ENCODE results near the gene RBBP7. TPM values are rescaled to one million over a fixed set of nuclear protein-coding genes. Genes with fewer than 3 reads are reported as not detected.

RBBP7 gene
- total RNA-seq, 2 experiments from 2014 or later, result 197 to 201 TPM

DNA sequence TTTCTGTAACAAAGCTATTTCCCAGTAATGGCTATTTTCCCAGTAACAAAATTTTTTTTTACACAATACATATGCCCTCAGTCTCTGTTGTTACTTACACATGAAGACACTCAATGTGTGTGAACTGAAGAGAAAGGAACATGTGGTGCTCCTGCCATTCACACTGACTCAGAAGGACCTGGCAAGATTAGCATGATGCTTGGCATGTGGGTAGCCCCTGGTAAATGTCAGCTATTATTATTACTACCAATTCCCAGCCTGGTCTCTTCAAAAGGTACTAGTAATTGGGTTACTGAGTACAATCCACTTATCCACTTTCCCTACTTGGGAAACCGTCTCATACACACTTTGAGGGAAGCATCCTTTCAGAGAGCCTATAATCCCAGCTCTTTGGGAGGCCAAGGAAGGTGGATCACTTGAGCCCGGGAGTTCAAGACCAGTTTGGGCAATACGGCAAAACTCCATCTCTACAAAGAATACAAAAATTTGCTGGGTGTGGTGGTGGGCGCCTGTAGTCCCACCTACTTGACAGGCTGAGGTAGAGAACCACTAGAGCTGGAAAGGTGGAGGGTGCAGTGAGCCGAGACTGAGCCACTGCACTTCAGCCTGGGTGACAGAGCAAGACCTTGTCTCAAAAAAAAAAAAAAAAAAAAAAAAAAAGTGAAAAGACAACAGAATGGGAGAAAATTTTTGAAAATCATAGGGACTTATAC is 14.6 kb downstream of the RBBP7 start:
- Mint-ChIP-seq H3K9me3 (no peaks in the 10 kb centered on the region), H3K4me1 (ENCODE audit: low read depth) (peaks cover 60% of the 10 kb centered on the region), H3K27me3 (no peaks in the 10 kb centered on the region), H3K27ac (peak overlapping the region; percentile 86), H3K36me3 (ENCODE audit: low read depth) (peaks cover 70% of the 10 kb centered on the region), H3K4me3 (no peak overlapping the region)
- ATAC-seq (peak; percentile 50), DNase-seq (peak; percentile 15)
- ChIA-PET CTCF (no interaction called here), POLR2A (interaction anchor here (0.8 to 1.3 kb wide), 2 partner anchors 9 to 27 kb away, joined by 4 to 5 read pairs; no protein-coding TSS in a partner anchor)
- no peak for TF ChIP-seq CTCF (IDR thresholded peaks at IDR 0.05)
- intact Hi-C loops (cut with micrococcal nuclease), result no loop called here

GRCh38 chrX:16853537-16853936 is 16.6 kb downstream of the RBBP7 start:
- H3K9me3 Mint-ChIP-seq, result no peaks in the 10 kb centered on the region
- POLR2A ChIA-PET, result no interaction called here
- no peak overlapping the region for H3K4me3 Mint-ChIP-seq
- ATAC-seq (no peak), DNase-seq (no peak)
- H3K36me3 Mint-ChIP-seq (ENCODE audit: low read depth), result peaks cover 62% of the 10 kb centered on the region
- H3K27me3 Mint-ChIP-seq, result no peaks in the 10 kb centered on the region
- peaks cover 53% of the 10 kb centered on the region for H3K4me1 Mint-ChIP-seq (ENCODE audit: low read depth)
- intact Hi-C loops (cut with micrococcal nuclease), result no loop called here
- peak overlapping the region; percentile 63 for H3K27ac Mint-ChIP-seq
- CTCF ChIA-PET, result interaction anchor here (1.5 kb wide), 1 partner anchor 27 kb away, joined by 4 read pairs; no protein-coding TSS in a partner anchor
- TF ChIP-seq CTCF (IDR thresholded peaks at IDR 0.05), result no peak

GRCh38 chrX:16852617-16853179 is 17.5 kb downstream of the RBBP7 start:
- H3K36me3 Mint-ChIP-seq (ENCODE audit: low read depth), result peaks cover 64% of the 10 kb centered on the region
- TF ChIP-seq CTCF (IDR thresholded peaks at IDR 0.05), result no peak
- H3K9me3 Mint-ChIP-seq, result no peaks in the 10 kb centered on the region
- ChIA-PET CTCF (interaction anchor here (1.5 kb wide), 1 partner anchor 27 kb away, joined by 4 read pairs; no protein-coding TSS in a partner anchor), POLR2A (no interaction called here)
- no peak overlapping the region for H3K4me3 Mint-ChIP-seq
- DNase-seq, result peak; percentile 25
- ATAC-seq, result peak; percentile 58
- peaks cover 57% of the 10 kb centered on the region for H3K4me1 Mint-ChIP-seq (ENCODE audit: low read depth)
- peak overlapping the region; percentile 63 for H3K27ac Mint-ChIP-seq
- intact Hi-C loops (cut with micrococcal nuclease), result no loop called here
- no peaks in the 10 kb centered on the region for H3K27me3 Mint-ChIP-seq

- H3K27me3 Mint-ChIP-seq, result no peaks in the 10 kb centered on the region
- intact Hi-C loops (cut with micrococcal nuclease), result no loop called here
- H3K9me3 Mint-ChIP-seq, result no peaks in the 10 kb centered on the region
- TF ChIP-seq CTCF (IDR thresholded peaks at IDR 0.05), result no peak
- ChIA-PET CTCF (interaction anchor here (1.5 kb wide), 1 partner anchor 26 kb away, joined by 4 read pairs; no protein-coding TSS in a partner anchor), POLR2A (interaction anchor here (0.7 kb wide), 1 partner anchor 26 kb away, joined by 3 read pairs; no protein-coding TSS in a partner anchor)
- H3K4me3 Mint-ChIP-seq, result no peak overlapping the region
- H3K36me3 Mint-ChIP-seq (ENCODE audit: low read depth), result peaks cover 57% of the 10 kb centered on the region
- H3K27ac Mint-ChIP-seq, result peak overlapping the region; percentile 5
- peaks cover 55% of the 10 kb centered on the region for H3K4me1 Mint-ChIP-seq (ENCODE audit: low read depth)
- ATAC-seq, result no peak
- no peak for DNase-seq
Measured at GRCh38 chrX:16851827-16852226, 18.3 kb downstream of the RBBP7 start.

GRCh38 chrX:16851421-16851820 is 18.7 kb downstream of the RBBP7 start:
- peaks cover 52% of the 10 kb centered on the region for H3K4me1 Mint-ChIP-seq (ENCODE audit: low read depth)
- ChIA-PET POLR2A (interaction anchor here (0.7 kb wide), 1 partner anchor 26 kb away, joined by 3 read pairs; no protein-coding TSS in a partner anchor), CTCF (no interaction called here)
- DNase-seq (no peak), ATAC-seq (no peak)
- intact Hi-C loops (cut with micrococcal nuclease), result no loop called here
- H3K27me3 Mint-ChIP-seq, result no peaks in the 10 kb centered on the region
- H3K9me3 Mint-ChIP-seq, result no peaks in the 10 kb centered on the region
- peak overlapping the region; percentile 3 for H3K27ac Mint-ChIP-seq
- peaks cover 53% of the 10 kb centered on the region for H3K36me3 Mint-ChIP-seq (ENCODE audit: low read depth)
- TF ChIP-seq CTCF (IDR thresholded peaks at IDR 0.05), result no peak
- H3K4me3 Mint-ChIP-seq, result no peak overlapping the region

Measured in activated CD8-positive, alpha-beta T cell treated with anti-CD3 and anti-CD28 coated beads for 36 hours (primary cell).